NCI-H82 treated with DMSO at 0.1 percent for 48 hours (cell line): Measurements from ENCODE around the gene RPUSD3.
"Not testable (repeated sequence)": the region's sequence is repeated elsewhere in the genome, so short reads cannot be mapped to it uniquely, and the experiment has no call there.

ENCODE experiments used
- DNase-seq: peaks from one replicate; lab custom pipeline; 2025; ENCODE audit not compliant: unreplicated experiment; lab: John Stamatoyannopoulos, UW

Gene RPUSD3

DNA sequence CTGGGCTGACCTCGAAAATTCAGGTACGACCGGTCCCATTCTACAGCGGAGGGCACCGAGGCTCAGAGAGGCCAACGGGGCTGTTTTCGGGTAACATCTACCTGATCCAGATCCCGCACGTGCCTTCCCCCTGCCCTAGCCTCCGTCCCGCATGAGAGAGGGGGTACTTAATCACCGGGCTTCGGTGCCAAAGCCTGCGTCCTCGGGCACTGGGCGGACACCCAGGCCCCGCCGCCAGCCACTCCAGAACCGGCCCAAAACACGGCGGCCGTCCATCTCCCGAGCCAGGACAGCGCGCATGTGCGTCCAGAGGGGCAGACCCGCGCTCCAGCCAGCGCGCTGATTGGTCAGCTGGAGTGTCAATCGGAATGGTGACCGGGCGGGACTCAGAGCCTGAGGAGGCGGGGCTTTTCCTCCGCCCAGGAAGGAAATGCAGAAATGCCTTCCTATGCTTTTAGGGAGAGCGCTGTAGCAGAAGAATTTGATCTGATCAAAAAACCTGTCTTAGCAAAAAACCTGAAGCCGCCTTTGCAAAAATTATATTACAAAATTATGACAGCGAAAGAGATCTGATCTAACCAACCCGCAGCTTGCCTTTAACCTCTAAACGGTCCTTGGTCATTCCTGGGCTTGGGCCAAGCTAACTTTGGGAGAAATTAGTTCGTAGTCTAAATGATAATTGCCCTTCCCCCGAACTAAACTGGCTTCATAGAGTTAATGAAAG lies at the start of gene RPUSD3:
Gene RPUSD3 (minus strand): TSS at position 294 of the 724 bp plus-strand sequence. CDS start 18 bp downstream, at position 276.
- DNase-seq: peak; percentile 68

DNA sequence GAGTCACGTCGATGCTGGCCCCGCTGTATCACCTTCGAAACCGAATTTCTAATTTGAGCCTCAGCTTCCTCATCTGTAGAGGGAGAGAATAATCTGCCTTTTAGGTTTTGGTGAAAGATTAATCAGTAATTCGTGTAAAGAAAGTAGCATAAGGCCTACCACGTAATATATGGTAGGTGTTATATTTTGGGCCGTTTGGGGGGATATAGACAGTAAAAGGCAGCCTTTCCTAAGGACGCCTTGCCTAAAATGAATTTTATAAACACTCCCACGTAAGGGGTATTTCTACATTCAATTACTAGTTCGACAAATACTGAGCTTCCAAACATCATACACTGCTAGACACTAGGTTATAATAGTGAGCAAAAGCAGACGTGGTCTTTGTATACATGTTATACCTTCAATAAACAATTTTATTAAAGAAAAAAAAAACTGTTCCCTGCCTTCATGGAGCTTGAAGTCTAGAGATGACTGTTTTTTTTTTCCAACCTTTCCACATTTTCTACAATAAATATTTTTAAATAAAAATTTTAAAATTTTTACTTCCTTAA lies 47.3 kb upstream of the RPUSD3 start:
- no peak for DNase-seq

GRCh38 chr3:9890249-9891071 lies 46.7 kb upstream of the RPUSD3 start, which contains the start of gene JAGN1:
TSS of gene JAGN1 (plus strand) at chr3:9890610. CDS start at chr3:9890723, 113 bp downstream.
- peak; percentile 43 for DNase-seq

- DNase-seq: no peak
These were observed 45.6 kb upstream of the RPUSD3 start for GRCh38 chr3:9889405-9889804.

GRCh38 chr3:9888540-9888939 lies 44.7 kb upstream of the RPUSD3 start:
- DNase-seq: no peak

GRCh38 chr3:9887480-9887879 lies 43.7 kb upstream of the RPUSD3 start:
- DNase-seq: no peak

DNA sequence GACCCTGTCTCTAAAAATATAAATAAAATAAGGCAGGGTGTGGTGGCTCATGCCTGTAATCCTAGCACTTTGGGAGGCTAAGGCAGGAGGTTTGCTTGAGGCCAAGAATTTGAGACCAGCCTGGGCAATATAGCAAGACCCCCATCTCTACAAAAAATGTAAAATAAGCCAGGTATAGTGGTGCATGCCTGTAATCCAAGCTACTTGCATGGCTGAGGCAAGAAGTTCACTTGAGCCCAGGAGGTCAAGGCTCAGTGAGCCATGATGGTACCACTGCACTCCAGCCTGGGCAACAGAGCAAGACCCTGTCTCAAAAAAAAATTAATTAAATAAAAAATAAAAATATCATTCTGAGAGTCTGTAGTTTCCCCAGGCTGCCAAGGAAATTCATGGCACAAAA lies 42.5 kb upstream of the RPUSD3 start:
- DNase-seq: no peak

- DNase-seq: no peak
These were observed 40.9 kb upstream of the RPUSD3 start for GRCh38 chr3:9884555-9885165.

DNA sequence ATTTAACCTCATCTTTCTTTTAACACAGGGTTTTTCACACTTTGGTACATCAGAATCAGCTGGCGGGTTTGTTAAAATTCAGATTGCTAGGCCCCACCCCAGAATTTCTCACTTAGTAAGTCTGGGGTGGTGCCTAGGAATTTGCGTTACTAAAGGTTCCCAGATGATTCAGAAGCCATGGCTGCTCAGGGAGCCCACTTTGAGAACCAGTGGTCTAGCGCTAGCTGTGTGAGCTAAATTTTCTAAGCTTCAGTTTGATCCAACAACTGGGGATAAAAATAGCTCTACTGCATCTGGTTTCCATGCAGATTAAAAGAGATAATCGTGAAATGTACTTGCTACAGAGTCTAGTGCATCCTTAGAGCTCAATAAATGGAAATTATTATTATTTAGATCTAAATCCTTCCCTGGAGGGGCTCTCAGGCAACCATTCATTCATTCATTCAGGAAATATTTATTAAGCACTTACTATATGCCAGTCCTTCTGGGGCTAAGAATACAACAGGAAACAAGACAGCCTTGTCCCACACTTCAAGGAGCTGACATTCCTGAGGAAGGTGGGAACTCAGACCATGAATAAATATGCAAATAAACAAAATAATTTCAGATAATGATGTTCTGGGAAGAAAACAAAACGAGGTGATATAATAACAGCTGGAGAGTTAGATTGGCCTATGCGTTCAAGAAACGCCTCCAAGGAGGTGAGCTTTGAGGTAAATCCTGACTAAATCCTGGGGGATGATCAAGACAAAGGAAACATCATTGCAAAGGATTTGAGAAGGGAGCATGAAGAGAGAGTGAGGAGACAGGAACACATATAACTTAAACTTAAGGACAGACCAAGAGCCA lies 40.1 kb upstream of the RPUSD3 start:
- DNase-seq: no peak

DNA sequence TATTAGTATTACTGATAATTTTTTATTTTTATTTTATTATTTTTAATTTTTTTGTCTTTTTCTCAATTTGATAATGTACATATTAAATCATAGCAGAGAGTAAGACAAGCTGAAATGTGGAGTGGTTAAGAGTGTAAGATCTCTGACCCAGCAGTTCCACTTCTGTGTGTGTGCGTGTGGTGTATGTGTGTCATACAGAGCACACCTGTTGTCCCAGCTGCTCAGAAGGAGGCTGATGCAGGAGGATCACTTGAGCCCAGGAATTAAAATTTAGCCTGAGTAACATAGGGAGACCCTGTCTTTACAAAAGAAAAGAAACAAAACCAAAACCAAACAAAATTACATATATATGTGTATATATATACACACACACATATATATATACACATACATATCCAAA lies 37.6 kb upstream of the RPUSD3 start:
- no peak for DNase-seq

DNA sequence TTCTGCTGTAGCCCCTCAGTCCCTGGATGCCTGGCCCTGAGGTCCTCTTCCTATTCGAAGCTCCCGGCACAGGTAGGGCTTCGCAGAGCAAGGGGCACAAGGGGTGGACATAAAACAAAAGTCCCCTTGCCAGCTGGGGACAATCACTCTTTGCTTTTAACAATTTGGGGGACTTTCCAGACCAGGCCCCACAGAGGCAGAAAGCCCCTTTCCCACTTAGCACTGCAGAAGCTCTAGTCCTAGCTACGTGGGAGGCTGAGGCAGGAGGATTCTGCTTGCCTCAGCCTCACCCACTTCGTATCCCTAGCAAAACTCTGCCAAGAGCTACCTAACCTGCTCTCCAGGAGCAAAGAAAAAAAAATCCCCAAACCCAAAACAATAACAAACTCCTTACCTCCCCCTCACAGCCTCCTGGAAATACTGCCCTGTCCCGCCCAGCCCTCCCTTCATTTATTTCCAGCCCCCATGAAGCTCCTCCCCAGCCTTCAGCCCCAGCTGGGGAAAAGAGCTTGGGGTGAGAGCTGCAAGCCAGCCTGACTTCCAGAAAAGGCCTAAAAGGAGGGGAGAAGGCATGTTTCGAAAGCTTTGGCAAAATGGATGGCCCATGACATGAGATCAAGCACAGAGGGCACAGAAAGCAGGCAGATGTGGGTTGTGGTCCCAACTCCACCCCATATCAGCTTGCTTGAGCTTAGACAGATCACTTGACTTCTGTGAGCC lies 36.2 kb upstream of the RPUSD3 start, which contains the start of gene CIDEC:
Gene CIDEC (minus strand): TSS at position 424 of the 720 bp plus-strand sequence. CDS start 1,767 bp downstream, outside the sequence.
- DNase-seq: no peak

DNA sequence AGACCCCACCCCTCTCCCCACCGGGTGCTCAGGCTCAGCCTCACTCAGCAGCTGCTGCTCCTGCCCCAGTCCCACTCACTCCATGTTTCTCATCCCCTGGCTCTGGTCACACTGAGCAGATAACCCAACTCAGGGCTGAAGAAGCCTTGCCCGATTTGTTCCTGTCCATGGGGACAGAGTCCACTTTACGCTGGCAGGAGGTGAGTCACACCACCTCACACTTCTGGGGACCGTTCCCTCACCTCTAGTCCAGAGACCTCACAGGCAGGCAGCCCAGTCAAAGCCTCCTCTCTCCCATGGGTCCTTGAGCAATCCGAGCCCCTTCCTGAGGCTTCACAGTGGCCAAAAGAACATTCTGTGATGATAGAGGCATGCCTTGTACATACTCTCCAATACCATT lies 34.9 kb upstream of the RPUSD3 start:
- DNase-seq: no peak

DNA sequence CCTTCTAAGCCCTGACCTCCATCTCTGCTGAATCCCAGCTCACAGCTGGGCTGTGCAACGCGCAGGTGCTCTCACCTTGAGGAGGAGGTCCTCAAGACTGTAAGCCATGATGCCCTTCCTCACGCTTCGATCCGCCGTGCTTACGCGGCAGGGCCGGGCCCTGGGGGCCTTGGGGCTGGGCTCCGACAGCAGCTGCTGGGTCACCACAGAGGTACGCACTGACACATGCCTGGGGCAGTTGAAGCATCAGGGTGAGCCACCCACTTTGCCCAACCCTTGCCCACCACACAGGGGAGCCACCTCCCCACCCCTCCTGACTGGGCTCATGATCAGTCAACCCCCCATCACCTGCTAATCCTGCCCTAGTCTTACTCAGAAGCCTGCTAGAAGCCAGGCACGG lies 33.2 kb upstream of the RPUSD3 start:
- no peak for DNase-seq

DNA sequence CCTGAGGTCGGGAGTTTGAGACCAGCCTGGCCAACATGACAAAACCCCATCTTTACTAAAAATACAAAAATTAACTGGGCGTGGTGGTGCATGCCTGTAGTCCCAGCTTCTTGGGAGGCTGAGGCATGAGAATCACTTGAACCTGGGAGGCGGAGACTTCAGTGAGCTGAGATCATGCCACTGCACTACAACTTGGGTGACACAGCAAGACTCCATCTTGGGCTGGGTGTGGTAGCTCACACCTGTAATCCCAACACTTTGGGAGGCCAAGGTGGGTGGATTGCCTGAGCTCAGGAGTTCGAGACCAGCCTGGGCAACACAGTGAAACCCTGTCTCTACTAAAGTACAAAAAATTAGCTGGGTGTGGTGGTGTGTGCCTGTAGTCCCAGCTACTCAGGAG lies 32.4 kb upstream of the RPUSD3 start:
- DNase-seq: not testable (repeated sequence)

DNA sequence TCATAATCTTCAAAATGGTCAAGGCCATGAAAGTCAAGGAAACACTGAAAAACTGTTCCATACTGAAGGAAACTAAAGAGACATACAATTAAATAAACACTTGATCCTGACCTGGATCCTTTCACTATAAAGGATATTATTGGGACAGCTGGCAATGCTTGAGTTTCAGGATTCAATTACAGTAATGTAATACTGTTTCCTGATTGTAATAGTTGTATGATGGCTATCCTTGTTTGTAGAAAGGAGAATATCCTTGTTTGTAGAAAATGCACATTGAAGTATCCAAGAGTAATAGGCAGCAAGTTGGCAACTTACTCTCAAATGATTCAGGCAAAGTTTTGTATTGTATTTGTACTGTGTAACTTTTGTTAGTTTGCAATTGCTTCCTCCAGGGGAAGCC lies 31.6 kb upstream of the RPUSD3 start:
- no peak for DNase-seq

GRCh38 chr3:9872067-9872466 lies 28.3 kb upstream of the RPUSD3 start:
- DNase-seq: not testable (repeated sequence)

DNA sequence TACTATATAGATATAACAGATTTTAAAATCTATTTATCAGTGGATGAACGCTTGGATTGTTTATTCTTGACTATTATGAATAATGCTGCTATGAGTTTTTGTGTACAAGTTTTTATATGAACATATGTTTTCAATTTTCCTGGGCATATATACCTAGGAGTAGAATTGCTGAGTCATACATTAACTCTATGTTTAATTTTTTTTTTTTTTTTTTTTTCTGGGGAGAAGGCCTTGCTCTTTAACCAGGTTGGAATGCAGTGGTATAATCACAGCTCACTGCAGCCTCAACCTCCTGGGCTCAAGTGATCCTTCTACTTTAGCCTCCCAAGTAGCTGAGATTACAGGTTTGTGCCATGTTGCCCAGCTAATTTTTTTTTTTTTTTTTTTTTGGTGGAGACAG lies 27.2 kb upstream of the RPUSD3 start:
- DNase-seq: no peak

DNA sequence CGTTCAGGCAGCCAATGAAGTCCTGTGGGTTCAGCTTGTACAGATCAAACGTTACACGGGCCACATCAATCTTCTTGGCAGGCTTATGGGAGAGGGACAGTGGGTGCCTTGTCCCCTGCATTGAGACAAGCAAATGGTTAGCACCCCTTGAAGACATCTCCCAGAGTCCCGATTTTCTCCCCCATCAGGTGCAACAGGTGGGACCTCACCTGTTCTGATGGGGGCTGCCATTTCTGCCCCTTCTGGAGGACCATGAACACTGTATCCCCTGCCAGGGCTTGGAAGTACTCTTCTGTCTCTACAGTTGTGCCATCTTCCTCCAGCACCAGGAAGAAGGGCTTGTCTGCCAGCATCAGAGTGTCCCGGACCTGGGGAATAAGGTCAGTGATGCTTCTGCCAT lies 26.1 kb upstream of the RPUSD3 start:
- no peak for DNase-seq

DNA sequence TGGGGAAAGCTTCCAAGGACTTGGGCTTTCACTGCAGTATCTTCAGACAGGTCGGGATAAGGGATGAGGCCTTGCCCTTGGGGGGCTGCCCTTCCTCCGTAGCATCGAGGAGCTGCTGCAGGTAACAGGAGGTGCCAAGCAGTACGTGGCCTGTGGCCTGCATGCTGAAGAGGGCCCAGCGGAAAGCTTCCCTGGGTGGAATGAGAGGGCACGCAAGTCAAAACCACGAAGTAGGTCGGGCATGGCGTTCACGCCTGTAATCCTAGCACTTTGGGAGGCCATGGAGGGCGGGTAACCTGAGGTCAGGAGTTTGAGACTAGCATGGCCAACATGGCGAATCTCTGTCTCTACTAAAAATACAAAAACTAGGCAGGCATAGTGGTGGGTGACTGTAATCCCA lies 23.3 kb upstream of the RPUSD3 start:
- no peak for DNase-seq

DNA sequence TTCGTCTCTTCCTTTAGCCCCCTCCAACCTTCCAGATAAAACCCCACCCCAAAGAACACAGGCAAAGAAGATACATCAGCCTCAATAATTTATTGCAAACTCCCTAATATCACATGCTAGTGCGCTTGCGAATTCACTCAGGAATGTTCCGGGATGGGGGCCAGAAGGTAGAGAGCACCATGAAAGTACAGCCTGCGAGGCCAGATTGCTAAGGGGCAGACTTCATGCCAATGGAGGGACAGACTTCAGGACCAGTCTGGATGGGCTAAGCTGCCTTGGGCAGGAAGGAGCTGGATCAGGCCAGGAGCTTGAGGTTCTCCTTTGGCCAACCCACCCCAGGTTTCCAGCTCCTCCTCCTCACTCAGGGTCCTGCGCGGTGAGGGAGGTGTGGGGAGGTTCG lies 22.8 kb upstream of the RPUSD3 start:
- DNase-seq: no peak
